ENCODE data around the gene SURF6.
"Not testable (repeated sequence)": the region's sequence is repeated elsewhere in the genome, so short reads cannot be mapped to it uniquely, and the experiment has no call there.

The SURF6 gene

GRCh38 chr9:133347515-133347984, 11.6 kb upstream of the SURF6 start:
- peak in 1 of 2 experiments; percentile 23 for DNase-seq

GRCh38 chr9:133346021-133346785, 10.2 kb upstream of the SURF6 start:
- no peak for DNase-seq

- DNase-seq = no peak
These were observed 9.6 kb upstream of the SURF6 start for GRCh38 chr9:133345596-133345995.

GRCh38 chr9:133344979-133345378, 9.0 kb upstream of the SURF6 start:
- DNase-seq = no peak

GRCh38 chr9:133344071-133344470, 8.1 kb upstream of the SURF6 start:
- DNase-seq = no peak

- DNase-seq = no peak
These were observed 6.6 kb upstream of the SURF6 start for GRCh38 chr9:133342570-133342969.

- DNase-seq = no peak
These were observed 6.0 kb upstream of the SURF6 start for GRCh38 chr9:133342069-133342406.

GRCh38 chr9:133341369-133342068, 5.5 kb upstream of the SURF6 start:
- no peak for DNase-seq

- no peak for DNase-seq
These were observed 4.9 kb upstream of the SURF6 start for GRCh38 chr9:133340916-133341315.

GRCh38 chr9:133340256-133340655, 4.3 kb upstream of the SURF6 start:
- no peak for DNase-seq

GRCh38 chr9:133339641-133340040, 3.7 kb upstream of the SURF6 start:
- no peak for DNase-seq

- DNase-seq = not testable (repeated sequence)
These were observed 1.1 kb downstream of the SURF6 start for GRCh38 chr9:133334888-133335287.

GRCh38 chr9:133334161-133334560, 1.8 kb downstream of the SURF6 start:
- DNase-seq = no peak

GRCh38 chr9:133333566-133333965, 2.4 kb downstream of the SURF6 start:
- no peak for DNase-seq

GRCh38 chr9:133333011-133333410, 3.0 kb downstream of the SURF6 start:
- DNase-seq = no peak

- no peak for DNase-seq
These were observed 3.6 kb downstream of the SURF6 start for GRCh38 chr9:133332381-133332730.

GRCh38 chr9:133331641-133332380, 4.2 kb downstream of the SURF6 start:
- DNase-seq = no peak

- no peak for DNase-seq
These were observed 4.8 kb downstream of the SURF6 start for GRCh38 chr9:133331221-133331620.

- not testable (repeated sequence) for DNase-seq
These were observed 6.5 kb downstream of the SURF6 start for GRCh38 chr9:133329306-133330156.

- no peak for DNase-seq
These were observed 8.0 kb downstream of the SURF6 start for GRCh38 chr9:133327834-133328484.

- DNase-seq = not testable (repeated sequence)
These were observed 9.0 kb downstream of the SURF6 start for GRCh38 chr9:133327021-133327420.

- DNase-seq = no peak
These were observed 11.8 kb downstream of the SURF6 start for GRCh38 chr9:133323991-133324703.

All from SHP77 (cell line).